K562 (cell line): Measurements from ENCODE around the gene MARK4. TPM values are rescaled to one million over a fixed set of nuclear protein-coding genes. Genes with fewer than 3 reads are reported as not detected.

Experiments used
- DDX20 ChIP-seq: fragments of 450-650 bp; IDR thresholded peaks from 2 replicates; pipeline ENCODE4 v1.6.1; 2016; ENCODE audit warnings: missing genetic modification characterization, low read depth, mild to moderate bottlenecking, missing compliant biosample characterization, moderate library complexity
- FOS ChIP-seq: IDR thresholded peaks from 3 replicates; pipeline ENCODE4 v1.6.1; 2011; ENCODE audit not compliant: insufficient read length; ENCODE audit errors: extremely low read depth
- FOXM1 ChIP-seq, 2 experiments: fragments of 450-650 bp in 1 of 2; sonication (generic) in 1 of 2; formaldehyde crosslinking in 1 of 2; IDR thresholded peaks; 2 replicates each; pipeline versions ENCODE4 v1.6.1 to v1.9.0; 2017 to 2022; ENCODE audit warnings: low read depth in 2 of 2, mild to moderate bottlenecking in 2 of 2, missing genetic modification reagents in 1 of 2, moderate library complexity in 1 of 2
- HSF4 ChIP-seq: fragments of 250-450 bp; sonication (Bioruptor Pico); IDR thresholded peaks from 2 replicates; pipeline ENCODE4 v2.1.2; 2022; ENCODE audit warnings: mild to moderate bottlenecking, moderate library complexity, borderline replicate concordance
- NCOA6 ChIP-seq: fragments of 450-650 bp; IDR thresholded peaks from 2 replicates; pipeline ENCODE4 v1.6.1; 2017; ENCODE audit warnings: mild to moderate bottlenecking
- NRF1 ChIP-seq, 2 experiments: fragments of 450-650 bp; IDR thresholded peaks in 1 of 2; conservative IDR thresholded peaks in 1 of 2; 2 replicates each; pipeline ENCODE4 v1.6.1; 2014; ENCODE audit warnings: mild to moderate bottlenecking in 2 of 2
- PHF8 ChIP-seq: fragments of 200-600 bp; sonication (generic); IDR thresholded peaks from 2 replicates; pipeline ENCODE4 v1.6.1; 2012; ENCODE audit warnings: mixed run types, mild to moderate bottlenecking, inconsistent platforms, low read length, moderate library complexity, borderline replicate concordance
- WHSC1 ChIP-seq: IDR thresholded peaks from one replicate; pipeline ENCODE4 v1.6.1; 2012; ENCODE audit warnings: low read length, control low read depth, inconsistent platforms
- polyA plus RNA-seq, 8 experiments: library from polyadenylated mRNA; depleted of rRNA in 4 of 8; stranded (reverse) in 5 of 8; unstranded in 3 of 8; fragments of >200 nt; fragmentation: Nextera tagmentation in 2 of 8; fragmentation: Illumina TruSeq in 1 of 8; extraction: Ambion mirVana in 2 of 8; extraction: Trizol in 1 of 8; gene quantifications; 2 replicates each; pipeline versions ENCODE4 v1.2.1 to v1.2.3, GENCODE V29; 2011 to 2014; ENCODE audit warnings: inconsistent platforms in 1 of 8, missing spikeins in 1 of 8
- total RNA-seq, 7 experiments: library from RNA; depleted of rRNA in 6 of 7; stranded (reverse); fragments of >200 nt in 6 of 7; fragmentation: Illumina TruSeq in 2 of 7; extraction: Trizol in 2 of 7; gene quantifications; 2 replicates each; pipeline versions ENCODE4 v1.2.1 to v1.2.3, GENCODE V29; 2011 to 2021; ENCODE audit warnings: low replicate concordance in 1 of 7
- TF ChIP-seq, protein P1 (sequence below), 3 experiments: IDR thresholded peaks in 2 of 3; conservative IDR thresholded peaks in 1 of 3; 2 replicates each; pipeline ENCODE4 v1.5.1; 2011 to 2012; ENCODE audit warnings: low read length in 3 of 3, mild to moderate bottlenecking in 3 of 3, control low read depth in 2 of 3, improper control_type of control experiment in 1 of 3, inconsistent platforms in 1 of 3, low read depth in 1 of 3, mixed read lengths in 1 of 3, moderate library complexity in 1 of 3; ENCODE audit not compliant: insufficient read depth in 2 of 3

Gene MARK4
- total and polyA plus RNA-seq, 9 of the 15 experiments (the other 6 are each of a cell fraction or from before 2014, with no cell fraction given): 0.52 to 29.4 (median 8.6) TPM

DNA sequence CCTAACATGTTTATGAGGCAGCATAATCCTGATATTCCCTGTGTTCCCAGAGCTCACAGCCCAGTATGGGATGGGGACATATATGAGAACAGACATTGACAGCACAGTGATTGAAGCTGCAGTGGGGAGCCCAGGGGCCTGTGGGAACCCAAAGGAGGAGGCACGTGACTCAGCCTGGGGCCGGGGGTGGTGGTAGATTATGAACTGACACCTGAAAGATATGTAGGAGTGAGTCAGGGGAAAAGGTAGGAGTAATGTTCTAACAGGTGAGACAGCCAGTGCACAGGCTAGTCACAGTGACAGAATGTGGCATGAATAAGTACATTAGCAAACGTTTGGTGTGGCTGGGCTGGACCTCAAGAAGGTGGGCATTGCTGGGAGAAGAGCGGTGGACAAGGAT, 42.6 kb downstream of the MARK4 start (continued):
- TF ChIP-seq WHSC1 (no peak), HSF4 (CRISPR knock-in tag) (no peak), DDX20 (tag) (no peak), FOS (no peak), PHF8 (no peak), NCOA6 (no peak), FOXM1 (IDR thresholded peaks at IDR 0.05; ENCODE audit: low read depth) (no peak), FOXM1 (CRISPR knock-in tag; IDR thresholded peaks at IDR 0.05; ENCODE audit: low read depth) (no peak), NRF1 (conservative IDR thresholded peaks at IDR 0.05 in 1 of 2, IDR thresholded peaks at IDR 0.05 in 1 of 2) (no peak)
- TF ChIP-seq, protein P1, sequence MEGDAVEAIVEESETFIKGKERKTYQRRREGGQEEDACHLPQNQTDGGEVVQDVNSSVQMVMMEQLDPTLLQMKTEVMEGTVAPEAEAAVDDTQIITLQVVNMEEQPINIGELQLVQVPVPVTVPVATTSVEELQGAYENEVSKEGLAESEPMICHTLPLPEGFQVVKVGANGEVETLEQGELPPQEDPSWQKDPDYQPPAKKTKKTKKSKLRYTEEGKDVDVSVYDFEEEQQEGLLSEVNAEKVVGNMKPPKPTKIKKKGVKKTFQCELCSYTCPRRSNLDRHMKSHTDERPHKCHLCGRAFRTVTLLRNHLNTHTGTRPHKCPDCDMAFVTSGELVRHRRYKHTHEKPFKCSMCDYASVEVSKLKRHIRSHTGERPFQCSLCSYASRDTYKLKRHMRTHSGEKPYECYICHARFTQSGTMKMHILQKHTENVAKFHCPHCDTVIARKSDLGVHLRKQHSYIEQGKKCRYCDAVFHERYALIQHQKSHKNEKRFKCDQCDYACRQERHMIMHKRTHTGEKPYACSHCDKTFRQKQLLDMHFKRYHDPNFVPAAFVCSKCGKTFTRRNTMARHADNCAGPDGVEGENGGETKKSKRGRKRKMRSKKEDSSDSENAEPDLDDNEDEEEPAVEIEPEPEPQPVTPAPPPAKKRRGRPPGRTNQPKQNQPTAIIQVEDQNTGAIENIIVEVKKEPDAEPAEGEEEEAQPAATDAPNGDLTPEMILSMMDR (IDR thresholded peaks at IDR 0.05 in 2 of 3, conservative IDR thresholded peaks at IDR 0.05 in 1 of 3; ENCODE audit: insufficient read depth in 2 of 3, low read depth in 1 of 3, low read length in 3 of 3): no peak
